Retinal pigment epithelial cell (primary cell): Measurements from ENCODE around the gene ANXA7.

ENCODE experiments used
- DNase-seq: peaks from one replicate; pipeline ENCODE4 v3.0.0-alpha.2; 2010; ENCODE audit warnings: low read depth
- H3K4me3 ChIP-seq: 2 replicates; pipeline ENCODE4 v1.5.1; 2011; ENCODE audit warnings: mild to moderate bottlenecking, low read length, control low read depth, moderate library complexity
- CTCF ChIP-seq: conservative IDR thresholded peaks from 2 replicates; pipeline ENCODE4 v1.5.1; 2011; ENCODE audit warnings: low read depth, low read length, control low read depth, inconsistent platforms

The ANXA7 gene

GRCh38 chr10:73366381-73367298 lies 47.2 kb downstream of the ANXA7 start:
- H3K4me3 ChIP-seq: no peak overlapping the region
- TF ChIP-seq CTCF: no peak

GRCh38 chr10:73364964-73365363 lies 48.9 kb downstream of the ANXA7 start:
- TF ChIP-seq CTCF: no peak

More at GRCh38 chr10:73366381-73367298, 47.2 kb downstream of the ANXA7 start:
- no peak for DNase-seq

GRCh38 chr10:73359492-73359891 lies 54.4 kb downstream of the ANXA7 start:
- no peak for TF ChIP-seq CTCF
- no peak overlapping the region for H3K4me3 ChIP-seq
- DNase-seq: no peak

More at GRCh38 chr10:73364964-73365363, 48.9 kb downstream of the ANXA7 start:
- no peak for DNase-seq
- no peak overlapping the region for H3K4me3 ChIP-seq

- H3K4me3 ChIP-seq: peak within 1 kb of the TSS; percentile 89
- DNase-seq: peak; percentile 84
These were observed 55.3 kb downstream of the ANXA7 start, which contains the start of gene CFAP70 for GRCh38 chr10:73358331-73359279. TSS of gene CFAP70 (minus strand) at chr10:73358864. CDS start at chr10:73354796, 4,068 bp downstream.

GRCh38 chr10:73357821-73358220 lies 56.0 kb downstream of the ANXA7 start:
- H3K4me3 ChIP-seq: peak overlapping the region; percentile 89
- TF ChIP-seq CTCF: no peak
- no peak for DNase-seq

More at GRCh38 chr10:73358331-73359279, 55.3 kb downstream of the ANXA7 start, which contains the start of gene CFAP70:
- TF ChIP-seq CTCF: no peak

GRCh38 chr10:73357166-73357565 lies 56.7 kb downstream of the ANXA7 start:
- H3K4me3 ChIP-seq: no peak overlapping the region
- TF ChIP-seq CTCF: no peak
- no peak for DNase-seq
